Measurements from ENCODE around the gene PPP3CA. TPM values are rescaled to one million over a fixed set of nuclear protein-coding genes. Genes with fewer than 3 reads are reported as not detected.

Gene PPP3CA
- total RNA-seq, 1 donor from 2014 or later = 29.9 TPM

- no peak for DNase-seq
- no peak for TF ChIP-seq CTCF (IDR thresholded peaks at IDR 0.05; ENCODE audit: partially characterized antibody, unreplicated experiment)
- H3K9me3 Mint-ChIP-seq (ENCODE audit: unreplicated experiment) = no peaks in the 10 kb centered on the region
- no peak overlapping the region for H3K27ac Mint-ChIP-seq (ENCODE audit: unreplicated experiment)
- no peaks in the 10 kb centered on the region for H3K27me3 Mint-ChIP-seq (ENCODE audit: unreplicated experiment)
- H3K36me3 Mint-ChIP-seq (ENCODE audit: unreplicated experiment) = no peaks in the 10 kb centered on the region
- H3K4me1 Mint-ChIP-seq (ENCODE audit: low read depth, unreplicated experiment) = peaks cover 18% of the 10 kb centered on the region
- H3K4me3 Mint-ChIP-seq (ENCODE audit: unreplicated experiment) = no peak overlapping the region
Measured at GRCh38 chr4:101256222-101256621, 91.1 kb downstream of the PPP3CA start.

GRCh38 chr4:101254776-101255175 is 92.5 kb downstream of the PPP3CA start:
- Mint-ChIP-seq H3K27ac (ENCODE audit: unreplicated experiment) (no peak overlapping the region), H3K9me3 (ENCODE audit: unreplicated experiment) (no peaks in the 10 kb centered on the region), H3K27me3 (ENCODE audit: unreplicated experiment) (no peaks in the 10 kb centered on the region), H3K4me1 (ENCODE audit: low read depth, unreplicated experiment) (peaks cover 18% of the 10 kb centered on the region), H3K4me3 (ENCODE audit: unreplicated experiment) (no peak overlapping the region), H3K36me3 (ENCODE audit: unreplicated experiment) (no peaks in the 10 kb centered on the region)
- no peak for DNase-seq
- TF ChIP-seq CTCF (IDR thresholded peaks at IDR 0.05; ENCODE audit: partially characterized antibody, unreplicated experiment) = no peak

GRCh38 chr4:101253121-101253520 is 94.2 kb downstream of the PPP3CA start:
- Mint-ChIP-seq H3K4me1 (ENCODE audit: low read depth, unreplicated experiment) (peaks cover 15% of the 10 kb centered on the region), H3K27me3 (ENCODE audit: unreplicated experiment) (no peaks in the 10 kb centered on the region), H3K4me3 (ENCODE audit: unreplicated experiment) (no peak overlapping the region), H3K27ac (ENCODE audit: unreplicated experiment) (no peak overlapping the region), H3K36me3 (ENCODE audit: unreplicated experiment) (no peaks in the 10 kb centered on the region), H3K9me3 (ENCODE audit: unreplicated experiment) (no peaks in the 10 kb centered on the region)
- no peak for TF ChIP-seq CTCF (IDR thresholded peaks at IDR 0.05; ENCODE audit: partially characterized antibody, unreplicated experiment)
- DNase-seq = no peak

- DNase-seq = no peak
- Mint-ChIP-seq H3K9me3 (ENCODE audit: unreplicated experiment) (no peaks in the 10 kb centered on the region), H3K4me3 (ENCODE audit: unreplicated experiment) (no peak overlapping the region), H3K27me3 (ENCODE audit: unreplicated experiment) (no peaks in the 10 kb centered on the region), H3K36me3 (ENCODE audit: unreplicated experiment) (no peaks in the 10 kb centered on the region), H3K4me1 (ENCODE audit: low read depth, unreplicated experiment) (peaks cover 15% of the 10 kb centered on the region), H3K27ac (ENCODE audit: unreplicated experiment) (no peak overlapping the region)
- no peak for TF ChIP-seq CTCF (IDR thresholded peaks at IDR 0.05; ENCODE audit: partially characterized antibody, unreplicated experiment)
Measured at GRCh38 chr4:101252721-101253120, 94.6 kb downstream of the PPP3CA start.

GRCh38 chr4:101251261-101251660 is 96.1 kb downstream of the PPP3CA start:
- Mint-ChIP-seq H3K36me3 (ENCODE audit: unreplicated experiment) (no peaks in the 10 kb centered on the region), H3K9me3 (ENCODE audit: unreplicated experiment) (no peaks in the 10 kb centered on the region), H3K27ac (ENCODE audit: unreplicated experiment) (no peak overlapping the region), H3K4me3 (ENCODE audit: unreplicated experiment) (no peak overlapping the region), H3K4me1 (ENCODE audit: low read depth, unreplicated experiment) (peaks cover 15% of the 10 kb centered on the region), H3K27me3 (ENCODE audit: unreplicated experiment) (no peaks in the 10 kb centered on the region)
- DNase-seq = no peak
- no peak for TF ChIP-seq CTCF (IDR thresholded peaks at IDR 0.05; ENCODE audit: partially characterized antibody, unreplicated experiment)

All from glutamatergic neuron (in vitro differentiated cells).